Heart left ventricle (tissue), 16 donors: ENCODE results near the gene MTMR2. TPM values are rescaled to one million over a fixed set of nuclear protein-coding genes. Genes with fewer than 3 reads are reported as not detected.

Experiments used
- ATAC-seq, 4 donors: fragments of 200-7000 bp; cut with Tn5 transposase; one replicate each; pipeline ENCODE4 v1.9.1; 2020 to 2022; ENCODE audit warnings: moderate library complexity in 4 of 4, mild to moderate bottlenecking in 3 of 4, moderate number of reproducible peaks in 1 of 4
- DNase-seq, 5 donors: peaks; one replicate each; pipeline ENCODE4 v3.0.0-alpha.2; 2020
- H3K27ac ChIP-seq, 12 donors: fragments of 200-600 bp; sonication (generic) in 4 of 12; one replicate each; pipeline versions ENCODE4 v1.5.0 to v1.8.0; 2016 to 2022; ENCODE audit warnings: mild to moderate bottlenecking in 2 of 12
- H3K27me3 ChIP-seq, 9 donors: fragments of 200-600 bp; sonication (generic) in 2 of 9; one replicate each; pipeline versions ENCODE4 v1.5.1 to v1.8.0; 2016 to 2022; ENCODE audit warnings: mild to moderate bottlenecking in 3 of 9
- H3K36me3 ChIP-seq, 9 donors: fragments of 200-600 bp; sonication (generic) in 2 of 9; one replicate each; pipeline versions ENCODE4 v1.5.0 to v1.8.0; 2018 to 2022; ENCODE audit warnings: mild to moderate bottlenecking in 2 of 9
- H3K4me1 ChIP-seq, 12 donors: fragments of 200-600 bp; sonication (generic) in 4 of 12; one replicate each; pipeline versions ENCODE4 v1.5.0 to v1.8.0; 2016 to 2022; ENCODE audit warnings: mild to moderate bottlenecking in 3 of 12
- H3K4me3 ChIP-seq, 12 donors: fragments of 200-600 bp; sonication (generic) in 4 of 12; one replicate each; pipeline versions ENCODE4 v1.5.0 to v1.8.0; 2017 to 2022; ENCODE audit warnings: mild to moderate bottlenecking in 9 of 12, moderate library complexity in 4 of 12
- H3K9me3 ChIP-seq, 12 donors: fragments of 200-600 bp; sonication (generic) in 4 of 12; one replicate each; pipeline versions ENCODE4 v1.5.0 to v1.8.0; 2016 to 2022; ENCODE audit warnings: mild to moderate bottlenecking in 1 of 12
- CTCF ChIP-seq, 12 donors: fragments of 200-600 bp; sonication (generic) in 4 of 12; IDR thresholded peaks; one replicate each; pipeline versions ENCODE4 v1.5.0 to v1.8.0; 2018 to 2022; ENCODE audit warnings: antibody characterized with exemption in 12 of 12, mild to moderate bottlenecking in 5 of 12
- POLR2A ChIP-seq, 2 donors: fragments of 450-650 bp; IDR thresholded peaks; one replicate each; pipeline ENCODE4 v1.6.1; 2017; ENCODE audit warnings: antibody characterized with exemption in 2 of 2, mild to moderate bottlenecking in 2 of 2, moderate library complexity in 2 of 2
- WGBS, 4 donors: extraction: QIAGEN DNeasy Blood & Tissue Kit in 2 of 4; methylation state at CpG; one replicate each; pipeline versions ENCODE4 v1.1.5 to v1.1.7; 2013 to 2018; 5-methylcytosine and 5-hydroxymethylcytosine counted together
- intact Hi-C, 10 donors: fragments of 100-400 bp; cut with DNase I; formaldehyde crosslinking; loops; one replicate each; pipeline versions ENCODE4 v1.11.1 to v1.14.2; 2022
- polyA plus RNA-seq, 2 donors: library from polyadenylated mRNA; stranded (reverse); fragments of 200-250 nt; gene quantifications; one replicate each; pipeline ENCODE4 v1.2.3, GENCODE V29; 2013
- total RNA-seq, 9 donors: library from RNA; depleted of rRNA in 2 of 9; stranded (reverse); fragments of >200 nt in 2 of 9; fragmentation: NEBNext Ultra II Directional in 3 of 9; extraction: Animal tissue kit (Norgen Biotek cat#: 25700) in 3 of 9; gene quantifications; one replicate each; pipeline versions ENCODE4 v1.1.0 to v1.2.4, GENCODE V29; 2016 to 2023
- donor health status: ischemic (EF 13 %, LVEDD 7.1; RV severe dilation, severe dysfunction).
- donor health status: healthy with polysubstance abuse.
- donor health status: DM: no; HTN: yes; CAD: no.
- donor health status: DM: no; HTN: no; CAD: no.
- donor health status: ischemic (EF 25% LVEDD 6.9; RV normal size, moderate dysfunction).
- donor health status: ischemic (EF 25% LVEDD 5.7; RV mildly dilated, moderate dysfunction).
- donor health status: healthy.
- donor health status: DM: yes; HTN: yes; CAD: no.
- donor health status: ischemic (EF 35%, LVEDD 5.7; RV mildly dilated, moderate dysfunction).
- donor health status: nonischemic (EF 11% LVEDD 7.7; RV severe dilation, severe dysfunction).
- donor health status: DM: yes; HTN: yes; CAD: no.
- donor health status: PGD.
- donor health status: ischemic (EF 29% LVEDD 5.4; RV normal size, mild dysfunction).
- donor health status: nonischemic (EF 23%, LVEDD 6.1; RV moderate dilation, normal function).

Gene MTMR2
- total and polyA plus RNA-seq, 11 donors: 7.1 to 23.9 (median 18.6) TPM

GRCh38 chr11:95792700-95793099, 131.2 kb downstream of the MTMR2 start:
- Histone ChIP-seq H3K36me3 (peaks cover 0 to 4% (median 0%) of the 10 kb centered on the region in 9 donors), H3K4me3 (no peak overlapping the region), H3K27ac (no peak overlapping the region), H3K27me3 (no peaks in the 10 kb centered on the region), H3K9me3 (no peaks in the 10 kb centered on the region), H3K4me1 (peaks cover 3 to 29% (median 23%) of the 10 kb centered on the region in 12 donors)
- DNase-seq (no peak), ATAC-seq (no peak)
- 90 to 94% (median 92%) methylated on average over 7 of the region's 7 CpGs for WGBS, 4 donors
- intact Hi-C loops: no loop called here
- TF ChIP-seq CTCF (IDR thresholded peaks at IDR 0.05) (no peak), POLR2A (IDR thresholded peaks at IDR 0.05) (no peak)

GRCh38 chr11:95792200-95792599, 131.7 kb downstream of the MTMR2 start:
- intact Hi-C loops: no loop called here
- Histone ChIP-seq H3K9me3 (no peaks in the 10 kb centered on the region), H3K36me3 (peaks cover 0 to 9% (median 3%) of the 10 kb centered on the region in 9 donors), H3K27ac (no peak overlapping the region), H3K4me3 (no peak overlapping the region), H3K27me3 (no peaks in the 10 kb centered on the region), H3K4me1 (peaks cover 3 to 30% (median 23%) of the 10 kb centered on the region in 12 donors)
- ATAC-seq (no peak), DNase-seq (no peak)
- TF ChIP-seq CTCF (IDR thresholded peaks at IDR 0.05) (no peak), POLR2A (IDR thresholded peaks at IDR 0.05) (no peak)
- WGBS, 4 donors: 88 to 92% (median 89%) methylated on average over 8 of the region's 8 CpGs

- H3K27me3 ChIP-seq: no peaks in the 10 kb centered on the region
- intact Hi-C loops: loop anchor here in 1 of 10 donors (2.0 kb wide), 1 partner anchor 597 kb away; the partner anchor contains the start of gene CCDC82
- DNase-seq (no peak), ATAC-seq (no peak)
- no peaks in the 10 kb centered on the region for H3K9me3 ChIP-seq
- no peak overlapping the region for H3K27ac ChIP-seq
- peaks cover 3 to 30% (median 23%) of the 10 kb centered on the region in 12 donors for H3K4me1 ChIP-seq
- H3K36me3 ChIP-seq: peaks cover 0 to 15% (median 8%) of the 10 kb centered on the region in 9 donors
- TF ChIP-seq POLR2A (IDR thresholded peaks at IDR 0.05): no peak
- no peak for TF ChIP-seq CTCF (IDR thresholded peaks at IDR 0.05)
- peak overlapping the region in 9 of 12 donors; percentile 55 to 95 (median 85) for H3K4me3 ChIP-seq
- 50 to 61% (median 60%) methylated on average over 8 of the region's 8 CpGs for WGBS, 4 donors
Measured at GRCh38 chr11:95791709-95792033, 132.2 kb downstream of the MTMR2 start.

GRCh38 chr11:95790933-95791708, 132.8 kb downstream of the MTMR2 start:
- Histone ChIP-seq H3K4me3 (peak overlapping the region; percentile 55 to 95 (median 83)), H3K36me3 (peaks cover 0 to 20% (median 14%) of the 10 kb centered on the region in 9 donors), H3K4me1 (peaks cover 3 to 30% (median 23%) of the 10 kb centered on the region in 12 donors), H3K27ac (peak overlapping the region in 11 of 12 donors; percentile 93 to 99 (median 99)), H3K9me3 (no peaks in the 10 kb centered on the region), H3K27me3 (no peaks in the 10 kb centered on the region)
- TF ChIP-seq POLR2A (IDR thresholded peaks at IDR 0.05): no peak
- no peak for TF ChIP-seq CTCF (IDR thresholded peaks at IDR 0.05)
- ATAC-seq (peak in 3 of 4 donors; percentile 1 to 12 (median 2)), DNase-seq (peak; percentile 53 to 69 (median 55))
- WGBS, 4 donors: 4 to 8% (median 5%) methylated on average over 26 to 29 of the region's 29 CpGs
- intact Hi-C loops: loop anchor here in 1 of 10 donors (2.0 kb wide), 1 partner anchor 598 kb away; the partner anchor contains the start of gene CCDC82
